DMS79 (cell line): ENCODE results near the gene GSG1L2.
"Not testable (repeated sequence)": the region's sequence is repeated elsewhere in the genome, so short reads cannot be mapped to it uniquely, and the experiment has no call there.

ENCODE experiments used
- DNase-seq: peaks from one replicate; lab custom pipeline; 2025; lab: John Stamatoyannopoulos, UW

Gene GSG1L2

DNA sequence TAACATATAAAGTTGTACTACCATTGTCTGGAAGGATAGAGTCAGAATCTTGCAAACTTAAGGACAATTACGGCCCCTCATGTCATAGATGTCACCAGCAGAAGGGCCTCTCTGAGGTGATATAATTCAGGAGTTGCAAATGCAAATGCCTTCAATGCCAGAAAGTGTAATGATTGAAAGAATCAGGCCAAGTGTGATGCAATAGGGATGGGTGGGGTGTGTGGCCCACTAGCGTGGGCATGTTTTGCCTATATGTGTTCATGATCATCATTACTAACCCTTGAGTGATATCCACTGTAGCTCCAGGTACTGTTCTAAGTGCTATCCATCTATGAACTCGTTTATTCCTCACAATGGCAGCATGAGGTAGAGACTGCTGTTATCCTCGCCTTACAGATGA is 31.6 kb downstream of the GSG1L2 start:
- DNase-seq, result no peak

DNA sequence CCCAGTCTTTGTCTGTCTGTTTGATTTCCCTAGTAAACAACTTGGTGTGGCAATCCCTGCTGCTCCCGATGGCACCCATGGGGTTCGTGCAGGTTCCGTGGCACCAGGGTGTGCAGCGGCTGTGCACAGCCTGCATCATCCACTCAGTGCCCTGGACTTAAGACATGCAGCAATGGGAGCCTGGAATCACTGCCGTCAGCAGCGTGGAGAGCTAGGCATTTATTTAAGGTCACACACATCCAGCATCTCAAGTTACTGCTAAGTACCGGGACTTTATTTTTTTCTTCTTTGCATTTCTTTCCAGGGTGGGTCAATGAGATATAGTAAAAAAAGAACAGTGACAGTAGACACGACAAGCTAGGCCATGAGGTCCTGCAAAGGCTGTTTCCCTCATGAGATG is 33.3 kb downstream of the GSG1L2 start:
- DNase-seq, result no peak

DNA sequence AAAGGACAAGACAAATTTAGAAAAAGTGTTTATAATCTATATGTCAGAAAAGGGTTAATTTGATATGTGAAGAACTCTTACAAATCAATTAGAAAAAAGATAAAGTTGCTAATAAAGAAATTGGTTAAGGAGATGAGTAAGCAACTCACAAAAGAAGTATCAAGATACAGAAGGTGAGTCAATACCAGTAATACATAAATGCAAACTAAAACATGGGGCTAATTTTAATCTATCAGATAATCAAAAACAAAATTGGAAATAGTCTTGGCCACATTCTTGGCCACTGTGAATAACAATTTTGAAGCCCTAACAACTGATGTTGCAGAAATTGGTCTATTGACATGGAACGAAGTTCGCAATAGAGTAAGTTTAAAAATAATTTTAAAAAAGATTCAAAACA is 37.3 kb downstream of the GSG1L2 start:
- DNase-seq, result no peak

DNA sequence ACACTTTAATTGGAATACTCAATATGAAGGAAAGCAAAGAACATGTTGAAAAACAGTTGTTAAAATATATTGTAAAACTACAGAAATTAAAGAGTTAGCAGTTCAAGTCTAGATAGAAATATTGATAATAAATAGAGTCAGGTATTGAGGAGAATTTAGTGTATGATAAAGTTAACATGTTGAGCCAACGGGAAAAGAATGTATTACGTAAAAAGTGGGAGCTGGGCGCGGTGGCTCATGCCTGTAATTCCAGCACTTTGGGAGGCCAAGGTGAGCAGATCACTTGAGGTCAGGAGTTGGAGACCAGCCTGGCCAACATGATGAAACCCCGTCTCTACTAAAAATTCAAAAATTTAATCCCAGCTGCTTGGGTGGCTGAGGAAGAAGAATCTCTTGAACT is 38.4 kb downstream of the GSG1L2 start:
- DNase-seq, result not testable (repeated sequence)

DNA sequence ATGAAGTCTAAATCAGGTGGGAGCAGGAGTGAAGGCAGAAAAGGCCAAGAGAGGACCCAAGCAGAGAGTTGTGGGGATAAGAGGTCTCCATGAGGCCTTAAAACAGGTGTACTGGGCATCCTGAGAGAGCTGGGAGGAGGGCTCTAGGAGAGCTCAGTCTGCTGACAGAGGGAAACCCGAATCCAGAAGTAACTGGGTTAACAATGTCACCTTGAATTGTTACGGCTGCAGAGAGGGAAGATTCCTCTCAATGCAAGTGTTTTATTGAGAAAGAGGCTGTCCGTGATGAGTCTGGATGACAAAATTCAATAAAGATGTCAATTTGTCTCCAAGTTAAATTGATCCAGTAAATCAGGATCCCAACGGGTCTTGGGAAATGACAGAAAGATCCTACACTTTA is 38.8 kb downstream of the GSG1L2 start:
- DNase-seq, result no peak

DNA sequence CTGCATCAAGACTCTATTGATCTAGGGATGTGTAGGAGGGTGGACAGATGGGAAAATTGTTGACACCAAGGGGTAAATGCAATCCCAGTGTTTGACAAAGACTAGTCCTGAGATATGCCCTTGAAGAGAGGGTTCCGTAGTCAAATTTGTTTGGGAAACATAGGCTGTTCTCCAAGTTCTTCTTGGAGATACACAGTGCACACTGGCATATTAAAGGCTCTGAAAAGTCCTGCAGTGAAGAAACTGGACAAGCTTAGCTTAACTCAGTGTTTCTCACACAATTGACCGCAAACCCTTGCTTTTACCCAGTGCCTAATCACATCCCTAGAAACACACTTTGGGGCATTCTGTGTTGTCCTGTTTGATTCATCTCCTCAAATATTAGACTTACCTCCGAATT is 41.3 kb downstream of the GSG1L2 start:
- no peak for DNase-seq

DNA sequence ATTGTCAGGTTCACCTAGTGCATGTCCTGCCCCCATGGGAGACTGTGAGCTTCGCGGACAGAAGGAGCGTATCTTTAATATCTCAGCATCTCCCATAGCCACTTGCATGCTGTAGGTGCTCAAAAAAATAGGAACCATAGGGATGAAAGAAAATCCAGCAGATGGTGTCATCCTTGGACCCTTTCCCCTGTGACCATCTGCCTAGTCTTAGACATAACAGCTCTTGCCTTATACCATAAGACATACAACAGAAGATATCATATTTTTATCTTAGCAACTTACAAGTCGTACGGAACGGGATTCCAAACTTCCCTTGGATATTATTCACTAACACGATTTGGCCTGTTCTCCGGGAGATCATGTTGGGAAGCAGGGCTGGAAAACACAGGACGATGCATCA is 45.0 kb downstream of the GSG1L2 start:
- no peak for DNase-seq

DNA sequence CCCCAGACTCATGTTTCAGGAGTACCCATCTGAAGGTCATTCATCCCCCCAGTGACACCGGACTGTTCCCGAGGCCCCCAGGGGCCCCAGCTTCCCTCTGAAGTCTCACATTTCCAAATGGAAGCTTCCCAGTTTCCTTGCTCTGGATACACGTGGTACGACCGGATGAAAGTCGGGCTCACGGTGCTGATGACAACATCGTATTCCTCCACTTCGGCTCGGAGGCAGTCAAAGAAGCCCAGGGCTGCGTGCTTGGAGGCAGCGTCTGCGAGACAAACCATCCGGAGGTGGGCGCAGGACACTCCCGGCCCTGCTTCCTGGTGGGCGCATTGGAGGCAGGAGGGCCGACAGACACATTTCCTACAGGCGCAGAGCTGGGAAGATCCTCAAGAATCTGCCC is 49.2 kb downstream of the GSG1L2 start:
- DNase-seq, result no peak

DNA sequence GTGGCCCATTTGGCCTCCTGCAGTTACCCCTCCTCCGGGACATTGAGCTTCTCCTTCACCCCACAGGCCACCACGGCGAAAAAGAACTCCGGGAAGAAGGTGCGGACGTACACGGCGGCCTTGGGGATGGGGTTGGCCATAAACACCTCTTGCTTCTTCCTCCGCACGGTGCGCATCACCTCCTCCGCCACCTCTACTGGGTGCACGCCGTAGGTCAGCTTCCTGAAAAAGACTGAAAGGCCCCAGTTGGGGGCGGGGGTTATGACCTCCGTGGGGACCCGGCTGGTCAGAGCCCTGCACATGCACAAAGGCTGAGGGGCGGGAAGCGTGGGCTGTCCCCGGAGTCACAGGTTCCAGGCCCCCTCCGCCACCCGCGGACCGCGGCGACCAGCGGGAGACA is 50.4 kb downstream of the GSG1L2 start:
- DNase-seq, result no peak

DNA sequence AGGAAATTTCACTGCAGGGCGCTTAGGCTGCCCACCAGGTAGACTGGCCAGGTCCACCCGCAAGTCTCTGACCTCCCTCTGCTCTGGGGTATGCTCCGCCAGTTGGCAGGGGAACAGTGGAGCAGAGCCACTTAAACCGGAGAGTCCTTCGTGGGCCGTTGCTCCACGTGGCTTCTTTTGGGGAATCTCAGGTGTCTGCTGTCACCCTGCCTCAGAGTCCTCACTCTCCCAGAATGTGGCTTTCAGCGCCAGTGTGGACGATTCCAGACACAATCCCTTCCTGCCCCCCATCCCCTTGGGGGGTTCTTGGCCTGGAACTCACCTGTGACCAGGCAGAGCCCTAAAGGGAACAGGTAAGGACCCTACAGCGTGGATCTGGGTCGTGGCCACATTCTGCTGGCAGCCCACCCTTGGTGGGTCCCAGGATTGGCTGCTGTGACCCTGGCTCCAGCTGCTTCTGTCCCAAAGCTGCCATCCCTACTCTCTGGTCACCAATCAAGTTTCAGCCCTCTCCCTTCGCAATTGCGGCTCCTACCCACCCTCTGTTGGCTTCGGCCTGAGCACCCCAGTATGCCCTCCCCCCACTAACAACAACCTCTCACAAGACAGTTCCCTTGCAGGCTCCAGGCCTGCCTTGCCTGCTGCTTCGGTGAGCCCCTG is 52.7 kb downstream of the GSG1L2 start:
- no peak for DNase-seq

DNA sequence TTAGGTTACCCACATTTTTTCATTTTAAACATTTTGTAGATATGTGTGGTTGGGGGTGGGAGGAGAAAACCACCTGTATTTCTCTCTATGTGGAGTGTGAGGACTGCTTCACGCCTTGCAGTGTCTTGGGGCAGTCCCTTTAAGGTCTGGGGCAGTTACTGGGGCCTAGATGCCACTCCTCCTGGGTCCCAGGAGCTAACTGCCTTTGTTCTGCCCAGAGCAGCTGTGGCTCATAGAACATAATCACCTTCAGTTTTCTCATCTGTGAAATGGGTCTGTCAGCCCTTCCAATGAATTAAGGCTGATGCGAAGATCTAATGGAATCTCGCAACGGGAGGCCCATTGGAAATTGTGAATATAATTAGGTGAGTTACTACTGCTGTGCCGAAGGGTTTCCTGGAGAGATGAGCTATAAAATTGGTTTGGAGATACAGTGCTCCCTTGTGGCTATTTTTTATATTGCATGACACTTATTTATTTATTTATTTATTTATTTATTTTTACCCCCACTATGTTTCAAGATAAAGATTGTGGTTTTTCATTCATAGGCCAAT is 53.4 kb downstream of the GSG1L2 start:
- DNase-seq, result no peak

DNA sequence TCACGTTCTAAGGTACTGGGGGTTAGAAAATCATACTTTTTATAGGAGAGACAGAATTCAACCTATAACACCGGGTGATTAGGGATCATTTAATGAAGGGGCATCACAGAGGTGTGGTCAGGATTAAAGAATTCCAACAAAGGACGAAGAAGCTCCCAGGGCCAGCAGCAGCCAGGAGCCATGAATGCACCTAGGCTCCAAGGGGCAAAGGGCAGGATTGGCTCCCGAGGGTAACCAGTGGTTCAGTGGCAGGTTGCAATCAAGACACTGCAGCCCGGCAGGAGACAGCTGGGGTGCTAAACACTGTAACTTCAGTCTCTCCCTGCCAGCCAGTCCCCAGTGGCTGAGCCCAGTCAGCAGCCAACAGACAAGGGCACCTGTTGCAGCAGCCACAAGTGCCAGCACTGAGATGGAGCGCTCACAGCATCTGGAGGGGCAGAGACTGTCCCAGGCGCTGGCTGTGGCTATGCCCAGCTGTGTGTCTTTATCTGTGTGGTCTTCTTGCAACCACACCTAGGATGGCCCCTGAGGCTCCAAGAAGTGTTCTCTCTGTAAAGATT is 54.4 kb downstream of the GSG1L2 start:
- DNase-seq, result no peak

DNA sequence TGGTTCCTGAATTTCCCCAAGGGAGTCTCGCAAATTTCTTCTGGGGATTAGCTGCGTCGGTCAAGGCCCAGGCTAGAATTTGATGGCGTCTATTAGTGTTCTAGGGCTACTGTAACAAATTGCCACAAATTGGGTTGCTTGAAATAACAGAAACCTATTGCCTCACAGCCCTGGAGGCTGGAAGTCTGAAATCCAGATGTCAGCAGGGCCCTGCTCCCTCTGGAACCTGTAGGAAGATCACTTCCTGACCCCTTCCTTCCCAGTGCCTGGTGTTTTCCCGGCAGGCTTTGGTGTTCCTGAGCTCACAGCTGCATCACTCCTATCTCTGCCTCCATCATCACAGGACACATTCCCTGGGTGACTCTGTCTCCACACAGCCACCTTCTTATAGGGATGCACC is 54.9 kb downstream of the GSG1L2 start:
- DNase-seq, result no peak

DNA sequence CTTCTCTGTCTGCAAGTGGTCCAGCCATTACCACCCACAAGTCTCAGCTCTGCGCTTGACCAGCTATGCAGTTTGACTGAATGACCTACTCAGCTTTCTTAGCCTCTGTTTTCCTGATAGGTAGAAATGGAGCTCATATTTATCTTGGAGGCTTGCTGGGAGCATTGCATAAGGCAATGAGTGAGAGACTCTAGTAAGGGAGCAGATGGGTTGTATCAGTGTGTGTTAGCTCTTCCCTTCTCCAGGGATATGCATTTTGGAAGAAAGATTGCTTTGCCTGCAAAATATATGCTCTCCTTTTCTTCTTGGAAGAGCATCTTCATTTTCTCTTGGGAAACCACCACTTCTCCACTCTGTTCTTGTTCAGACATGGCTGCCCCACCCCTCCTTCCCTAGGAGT is 56.6 kb downstream of the GSG1L2 start:
- no peak for DNase-seq

DNA sequence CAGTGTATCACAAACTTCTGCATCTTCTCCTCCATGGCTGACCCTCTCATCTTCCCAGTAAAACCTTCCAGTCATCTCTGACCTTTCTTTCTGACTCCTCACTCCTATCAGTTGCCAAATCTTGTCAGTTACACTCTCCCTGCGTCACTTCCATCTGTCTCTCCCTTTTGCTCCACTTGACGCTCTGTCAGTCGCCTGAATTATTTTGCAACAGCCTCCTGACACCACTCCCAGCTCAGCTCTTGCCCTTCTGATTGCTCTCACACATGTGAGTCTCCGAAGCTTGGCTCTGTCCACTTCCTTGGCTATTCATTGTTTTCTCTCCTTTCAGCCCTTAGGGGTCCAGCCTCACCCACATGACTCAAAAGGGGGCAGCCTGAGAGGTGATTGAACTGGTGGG is 58.2 kb downstream of the GSG1L2 start:
- DNase-seq, result no peak

DNA sequence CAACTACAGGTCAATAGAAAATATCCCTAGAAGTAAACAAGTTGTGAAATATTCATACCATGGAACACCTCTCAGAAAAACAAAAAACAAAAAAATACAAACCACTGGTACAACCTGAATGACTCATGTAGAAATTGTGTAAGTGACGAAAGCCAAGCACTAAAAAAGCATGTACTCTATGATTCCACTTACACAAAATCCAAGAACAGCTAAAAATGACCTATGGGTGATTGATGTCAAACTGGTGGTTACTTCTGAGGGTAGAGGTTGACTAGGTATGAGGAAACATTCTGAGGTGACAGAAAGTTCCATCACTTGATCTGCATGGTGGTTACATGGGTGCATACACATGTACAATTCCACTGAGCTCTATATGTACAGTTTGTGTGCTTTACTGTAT is 61.6 kb downstream of the GSG1L2 start:
- no peak for DNase-seq

DNA sequence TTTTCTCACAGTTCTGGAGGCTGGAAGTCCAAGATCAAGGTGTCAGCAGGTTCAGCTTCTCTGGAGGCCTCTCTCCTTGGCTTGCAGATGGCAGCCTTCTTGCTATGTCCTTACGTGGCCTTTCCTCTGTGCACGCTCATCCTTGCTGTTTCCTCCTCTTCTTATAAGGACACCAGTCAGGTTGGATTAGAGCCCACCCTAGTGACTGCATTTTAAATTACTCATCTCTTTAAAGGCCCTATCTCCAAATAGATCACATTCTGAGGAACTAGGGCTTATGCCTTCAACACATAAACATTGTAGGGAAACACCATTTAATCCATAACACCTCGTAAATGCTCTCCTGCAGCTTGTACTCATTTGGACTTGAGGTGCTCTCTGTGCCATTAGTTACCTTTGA is 66.8 kb downstream of the GSG1L2 start:
- no peak for DNase-seq
